H1 (cell line): Measurements from ENCODE around the gene RAD52.

Experiments
- POLR2A ChIP-seq, 2 experiments: IDR thresholded peaks; 1 replicate in 1 of 2; 2 replicates in 1 of 2; pipeline ENCODE4 v1.6.1; 2011; ENCODE audit warnings: low read depth in 2 of 2, low read length in 2 of 2, mild to moderate bottlenecking in 2 of 2; ENCODE audit errors: control extremely low read depth in 1 of 2
- TAF1 ChIP-seq: IDR thresholded peaks from 2 replicates; pipeline ENCODE4 v1.6.1; 2011; ENCODE audit warnings: mild to moderate bottlenecking, low read depth, low read length
- TEAD4 ChIP-seq: IDR thresholded peaks from 2 replicates; pipeline ENCODE4 v1.6.1; 2012; ENCODE audit warnings: low read depth, low read length, inconsistent platforms, mixed read lengths

- no peak for TF ChIP-seq POLR2A (IDR thresholded peaks at IDR 0.05; ENCODE audit: control extremely low read depth in 1 of 2, low read depth in 2 of 2, low read length in 2 of 2)
- TF ChIP-seq TEAD4: no peak
- TF ChIP-seq TAF1: no peak
Observed at GRCh38 chr12:894226-894625, 55.3 kb downstream of the RAD52 start.
